Coronary artery (tissue), 2 donors: ENCODE data around the gene DRGX.

Experiments used
- DNase-seq: peaks from one replicate; pipeline ENCODE4 v3.0.0-alpha.2; 2017; ENCODE audit warnings: low spot score
- H3K27ac ChIP-seq, 2 donors: fragments of 200-600 bp; sonication (generic); one replicate each; pipeline ENCODE4 v1.5.1; 2016 to 2019
- H3K4me3 ChIP-seq: fragments of 200-600 bp; sonication (generic); 2 replicates; pipeline ENCODE4 v1.5.1; 2016; ENCODE audit warnings: mild to moderate bottlenecking, moderate library complexity
- TF ChIP-seq, protein P1 (sequence below): fragments of 200-600 bp; sonication (generic); IDR thresholded peaks from one replicate; pipeline ENCODE4 v1.5.1; 2019; ENCODE audit warnings: antibody characterized with exemption

Gene DRGX

DNA sequence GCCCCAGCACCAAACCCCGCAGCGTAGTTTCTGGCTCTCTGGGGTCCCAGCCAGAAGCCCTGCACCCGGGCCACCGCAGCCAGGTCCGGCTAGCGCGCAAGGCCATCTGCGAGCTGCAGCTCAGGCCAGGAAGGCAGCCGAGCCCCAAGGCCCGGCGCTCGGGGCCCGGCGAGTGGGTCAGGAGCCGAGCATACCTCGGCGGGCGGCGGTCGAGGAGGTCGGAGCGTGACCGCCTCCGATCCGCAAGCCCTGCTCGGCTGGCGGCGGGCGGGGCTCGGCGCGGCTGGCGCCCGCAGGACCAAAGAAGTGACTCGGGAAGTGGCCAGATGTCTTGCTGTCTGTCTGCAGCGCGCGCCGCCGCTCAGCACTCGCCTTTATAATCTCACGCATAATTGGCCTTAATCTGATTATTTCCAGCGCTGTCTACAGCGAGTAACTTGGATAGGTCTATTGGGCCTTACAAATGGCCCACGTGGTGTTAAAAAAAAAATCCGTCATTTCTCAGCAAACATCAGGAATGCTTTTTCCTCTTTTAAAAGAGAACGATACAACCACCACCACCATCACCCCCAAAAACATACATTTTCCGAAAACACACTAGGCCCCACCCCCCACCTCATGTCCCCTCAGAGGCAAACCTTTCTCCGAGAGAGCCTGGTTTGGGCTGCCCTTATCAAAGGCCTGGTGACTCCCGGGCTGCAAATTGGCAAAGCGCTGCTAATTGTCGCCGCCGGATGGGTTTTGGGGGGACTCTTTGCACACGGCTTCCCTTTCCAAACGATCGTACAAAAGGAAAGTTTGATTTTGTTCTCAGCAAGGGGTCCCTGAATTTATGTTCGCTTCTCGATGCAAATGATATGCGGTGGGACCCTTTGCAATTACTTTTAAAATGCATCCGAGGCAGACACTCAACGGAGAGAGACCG lies at the start of gene DRGX:
Gene DRGX, minus strand, starts transcription at position 349 of the 925 bp plus-strand sequence. CDS start 649 bp downstream, outside the sequence.
- peak; percentile 12 for DNase-seq
- TF ChIP-seq, protein P1, sequence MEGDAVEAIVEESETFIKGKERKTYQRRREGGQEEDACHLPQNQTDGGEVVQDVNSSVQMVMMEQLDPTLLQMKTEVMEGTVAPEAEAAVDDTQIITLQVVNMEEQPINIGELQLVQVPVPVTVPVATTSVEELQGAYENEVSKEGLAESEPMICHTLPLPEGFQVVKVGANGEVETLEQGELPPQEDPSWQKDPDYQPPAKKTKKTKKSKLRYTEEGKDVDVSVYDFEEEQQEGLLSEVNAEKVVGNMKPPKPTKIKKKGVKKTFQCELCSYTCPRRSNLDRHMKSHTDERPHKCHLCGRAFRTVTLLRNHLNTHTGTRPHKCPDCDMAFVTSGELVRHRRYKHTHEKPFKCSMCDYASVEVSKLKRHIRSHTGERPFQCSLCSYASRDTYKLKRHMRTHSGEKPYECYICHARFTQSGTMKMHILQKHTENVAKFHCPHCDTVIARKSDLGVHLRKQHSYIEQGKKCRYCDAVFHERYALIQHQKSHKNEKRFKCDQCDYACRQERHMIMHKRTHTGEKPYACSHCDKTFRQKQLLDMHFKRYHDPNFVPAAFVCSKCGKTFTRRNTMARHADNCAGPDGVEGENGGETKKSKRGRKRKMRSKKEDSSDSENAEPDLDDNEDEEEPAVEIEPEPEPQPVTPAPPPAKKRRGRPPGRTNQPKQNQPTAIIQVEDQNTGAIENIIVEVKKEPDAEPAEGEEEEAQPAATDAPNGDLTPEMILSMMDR, result no peak
- Histone ChIP-seq H3K4me3 (peak within 1 kb of the TSS; percentile 36), H3K27ac (no peak within 1 kb of the TSS)

DNA sequence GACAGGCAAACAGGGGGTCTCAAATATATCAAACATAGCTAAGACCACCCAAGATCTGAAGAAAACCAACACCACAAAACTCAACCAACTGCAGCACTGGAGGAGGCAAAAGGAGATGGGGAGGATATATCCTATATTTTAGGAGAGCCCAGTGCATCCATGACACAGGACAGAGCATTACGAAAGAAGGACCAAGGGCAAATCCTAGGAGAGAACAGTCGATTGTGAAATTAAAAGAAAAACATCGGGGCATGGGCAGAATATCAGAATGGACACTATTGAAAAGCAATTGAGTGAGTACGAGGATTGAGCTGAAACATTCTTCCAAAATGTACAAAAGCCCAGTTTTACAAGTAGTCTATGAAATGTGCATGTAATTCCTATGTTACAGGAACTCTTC lies 48.5 kb upstream of the DRGX start:
- Histone ChIP-seq H3K27ac (no peak overlapping the region), H3K4me3 (no peak overlapping the region)
- TF ChIP-seq, protein P1, result no peak
- DNase-seq, result no peak

DNA sequence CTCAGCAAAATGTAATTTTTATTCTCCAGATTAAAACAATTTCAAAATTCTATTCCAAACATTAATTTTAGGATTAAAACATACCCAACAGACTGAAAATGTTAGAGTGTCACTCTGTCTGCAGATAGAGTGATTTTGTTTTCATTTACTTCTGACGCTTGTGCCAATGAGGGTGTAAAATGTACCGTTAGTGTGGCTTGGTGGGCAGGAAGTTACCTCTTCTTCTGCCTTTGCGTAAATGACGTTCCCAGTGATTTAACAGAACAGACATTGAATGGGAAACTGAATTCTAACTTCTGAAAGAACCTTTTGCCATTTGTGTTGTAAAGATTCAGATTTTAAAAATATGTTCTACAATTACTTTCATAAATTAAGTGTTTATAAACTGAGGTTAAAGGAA lies 47.0 kb upstream of the DRGX start:
- H3K27ac ChIP-seq, result no peak overlapping the region
- DNase-seq, result no peak
- TF ChIP-seq, protein P1, result no peak

DNA sequence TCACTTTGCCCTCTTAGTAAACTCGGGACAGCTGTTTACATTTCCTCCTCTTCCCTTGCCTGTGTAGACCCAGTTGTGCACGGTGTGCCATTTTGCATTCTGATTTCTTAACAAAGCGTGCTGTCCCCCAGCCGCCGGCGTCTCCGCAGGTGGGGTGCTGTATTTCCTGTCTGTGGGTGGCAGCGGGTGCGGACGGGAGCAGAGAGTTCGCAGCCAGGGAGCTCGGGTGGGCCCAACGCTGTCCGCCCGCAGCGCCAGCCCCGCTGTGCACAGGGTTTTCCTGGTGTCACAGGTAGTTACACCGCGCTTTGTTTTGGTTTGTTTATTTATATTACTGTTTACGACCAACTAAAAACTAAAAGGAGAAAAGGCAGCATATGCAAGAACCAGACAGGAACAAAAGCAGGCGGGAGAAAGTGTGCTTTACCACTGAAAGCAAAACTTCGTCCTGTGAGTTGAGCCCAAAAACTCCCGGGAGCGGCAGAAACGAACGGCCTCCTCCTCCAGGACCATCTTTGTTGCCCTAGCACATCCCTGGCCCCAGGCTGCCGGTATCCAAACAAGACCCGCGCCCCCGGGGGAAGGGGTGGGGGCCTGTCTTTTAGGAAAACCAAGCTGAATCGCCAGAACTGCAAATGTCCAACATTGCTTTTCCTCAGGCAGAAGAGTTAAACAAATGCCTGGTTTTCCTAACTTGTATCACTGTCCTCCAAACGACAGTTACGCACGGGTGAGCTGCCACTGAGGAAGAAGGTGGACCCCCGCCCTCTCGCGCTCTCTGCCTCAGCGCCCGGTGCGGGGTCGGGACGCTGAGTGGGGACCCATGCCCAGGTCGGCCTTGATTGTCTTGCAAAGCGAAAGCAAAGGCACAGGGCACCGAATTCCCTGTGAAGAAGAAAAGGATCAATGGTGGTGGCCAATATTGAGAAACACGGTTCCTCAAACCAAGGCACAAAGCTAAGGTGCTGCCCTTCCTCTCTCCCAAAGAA lies 45.9 kb upstream of the DRGX start:
- no peak overlapping the region for H3K27ac ChIP-seq
- H3K4me3 ChIP-seq, result no peak overlapping the region
- TF ChIP-seq, protein P1, result no peak
- DNase-seq, result no peak

More for the DNA sequence above, 47.0 kb upstream of the DRGX start:
- no peak overlapping the region for H3K4me3 ChIP-seq

DNA sequence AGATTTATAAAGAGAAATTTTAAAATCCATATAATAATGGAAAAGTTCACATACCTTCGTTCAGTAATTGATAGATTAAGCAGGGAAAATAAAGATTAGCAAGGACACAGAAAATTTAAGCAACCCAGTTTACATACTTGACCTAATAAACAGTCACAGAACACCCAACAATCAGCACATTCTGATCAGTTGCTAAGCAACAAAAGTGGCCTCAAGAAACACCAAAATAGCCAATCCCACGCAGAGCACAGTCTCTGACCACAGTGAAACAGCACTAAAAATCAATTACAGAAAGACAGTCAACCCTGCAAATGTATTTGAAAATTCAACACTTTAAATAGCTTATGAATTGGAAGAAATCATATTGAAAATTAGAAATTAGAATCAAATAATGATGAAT lies 39.3 kb upstream of the DRGX start:
- no peak for DNase-seq
- Histone ChIP-seq H3K27ac (no peak overlapping the region), H3K4me3 (no peak overlapping the region)
- TF ChIP-seq, protein P1, result no peak

DNA sequence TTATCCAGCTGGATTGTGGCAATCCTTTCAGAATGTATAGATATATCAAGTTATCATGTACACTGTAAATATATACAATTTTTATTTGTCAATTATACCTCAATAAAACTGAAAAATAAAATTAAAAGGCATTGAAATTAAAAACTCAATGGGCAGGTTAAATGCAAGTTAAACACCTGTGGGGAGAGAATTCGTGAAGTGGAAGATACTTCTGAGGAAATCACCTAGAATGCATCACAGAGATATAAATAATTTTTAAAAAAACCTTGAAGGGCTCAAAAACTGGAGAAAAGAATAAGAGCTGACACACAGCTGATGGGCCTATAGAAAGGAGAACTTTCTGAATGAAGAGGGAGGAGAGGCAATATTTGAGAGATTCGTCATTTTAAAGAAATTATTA lies 37.2 kb upstream of the DRGX start:
- no peak for DNase-seq
- H3K27ac ChIP-seq, result no peak overlapping the region
- H3K4me3 ChIP-seq, result no peak overlapping the region
- TF ChIP-seq, protein P1, result no peak
